ENCODE data around the gene ARID2.

DNA sequence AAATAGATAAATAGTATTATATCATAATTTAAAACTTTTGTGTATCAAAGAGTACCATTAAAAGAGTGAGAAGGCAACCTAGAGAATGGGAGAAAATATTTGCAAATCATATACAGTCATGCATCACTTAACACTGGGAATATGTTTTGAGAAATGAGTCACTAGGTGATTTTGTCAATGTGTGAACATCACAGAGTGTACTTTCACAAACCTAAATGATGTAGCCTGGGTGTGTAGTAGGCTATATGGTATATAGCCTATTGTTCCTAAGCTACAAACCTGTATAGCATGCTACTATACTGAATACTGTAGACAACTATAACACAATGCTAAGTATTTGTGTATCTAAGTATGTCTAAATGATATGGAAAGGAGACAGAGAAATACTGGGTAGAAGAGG lies 48.0 kb upstream of the ARID2 start:
- TF ChIP-seq, protein P1, sequence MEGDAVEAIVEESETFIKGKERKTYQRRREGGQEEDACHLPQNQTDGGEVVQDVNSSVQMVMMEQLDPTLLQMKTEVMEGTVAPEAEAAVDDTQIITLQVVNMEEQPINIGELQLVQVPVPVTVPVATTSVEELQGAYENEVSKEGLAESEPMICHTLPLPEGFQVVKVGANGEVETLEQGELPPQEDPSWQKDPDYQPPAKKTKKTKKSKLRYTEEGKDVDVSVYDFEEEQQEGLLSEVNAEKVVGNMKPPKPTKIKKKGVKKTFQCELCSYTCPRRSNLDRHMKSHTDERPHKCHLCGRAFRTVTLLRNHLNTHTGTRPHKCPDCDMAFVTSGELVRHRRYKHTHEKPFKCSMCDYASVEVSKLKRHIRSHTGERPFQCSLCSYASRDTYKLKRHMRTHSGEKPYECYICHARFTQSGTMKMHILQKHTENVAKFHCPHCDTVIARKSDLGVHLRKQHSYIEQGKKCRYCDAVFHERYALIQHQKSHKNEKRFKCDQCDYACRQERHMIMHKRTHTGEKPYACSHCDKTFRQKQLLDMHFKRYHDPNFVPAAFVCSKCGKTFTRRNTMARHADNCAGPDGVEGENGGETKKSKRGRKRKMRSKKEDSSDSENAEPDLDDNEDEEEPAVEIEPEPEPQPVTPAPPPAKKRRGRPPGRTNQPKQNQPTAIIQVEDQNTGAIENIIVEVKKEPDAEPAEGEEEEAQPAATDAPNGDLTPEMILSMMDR (IDR thresholded peaks at IDR 0.05) = no peak
- TF ChIP-seq EP300 (IDR thresholded peaks at IDR 0.05) = no peak
